Spleen (tissue), 7 donors: Measurements from ENCODE around the gene GGACT.

Experiments used
- CTCF ChIP-seq, 11 experiments: fragments of 200-600 bp in 7 of 11; fragments of 450-650 bp in 4 of 11; sonication (generic) in 4 of 11; IDR thresholded peaks in 8 of 11; conservative IDR thresholded peaks in 3 of 11; 1 replicate in 7 of 11; 2 replicates in 4 of 11; pipeline versions ENCODE4 v1.4.0 to v1.8.0; 2016 to 2021; ENCODE audit warnings: antibody characterized with exemption in 11 of 11, inconsistent platforms in 4 of 11, mild to moderate bottlenecking in 1 of 11
- POLR2A ChIP-seq, 3 donors: fragments of 450-650 bp; IDR thresholded peaks; one replicate each; pipeline ENCODE4 v1.5.1; 2017; ENCODE audit warnings: antibody characterized with exemption in 3 of 3, mild to moderate bottlenecking in 1 of 3
- POLR2AphosphoS5 ChIP-seq, 3 donors: sonication (generic); formaldehyde crosslinking; IDR thresholded peaks; one replicate each; pipeline ENCODE4 v1.5.1; 2017; ENCODE audit warnings: antibody characterized with exemption in 3 of 3
- donor health status: DM: no; HTN: no; CAD: no; lungs with moderate emphysema.
- donor health status: DM: no; HTN: no; CAD: no.
- donor health status: DM: no; HTN: no; CAD: no.

GRCh38 chr13:100588331-100589177 is at the start of gene GGACT:
- TF ChIP-seq CTCF (IDR thresholded peaks at IDR 0.05 in 8 of 11, conservative IDR thresholded peaks at IDR 0.05 in 3 of 11) (peak; percentile 27 to 90 (median 84)), POLR2AphosphoS5 (IDR thresholded peaks at IDR 0.05) (peak in 2 of 3 donors; percentile 42 to 60), POLR2A (IDR thresholded peaks at IDR 0.05) (no peak)
